ENCODE data around the gene URB1.

The URB1 gene

GRCh38 chr21:32329776-32330175, 63.0 kb downstream of the URB1 start:
- H3K4me3 ChIP-seq (ENCODE audit: low read depth, low read length): no peak overlapping the region
- DNase-seq (ENCODE audit: low read depth): no peak
- no peak for TF ChIP-seq CTCF (IDR thresholded peaks at IDR 0.05; ENCODE audit: low read depth, low read length)
- TF ChIP-seq, protein P1, sequence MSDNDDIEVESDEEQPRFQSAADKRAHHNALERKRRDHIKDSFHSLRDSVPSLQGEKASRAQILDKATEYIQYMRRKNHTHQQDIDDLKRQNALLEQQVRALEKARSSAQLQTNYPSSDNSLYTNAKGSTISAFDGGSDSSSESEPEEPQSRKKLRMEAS (IDR thresholded peaks at IDR 0.05; ENCODE audit: low read depth, low read length): no peak
- TF ChIP-seq POLR2A (IDR thresholded peaks at IDR 0.05; ENCODE audit: extremely low read depth, insufficient read length): no peak
- no peak for TF ChIP-seq MYC (IDR thresholded peaks at IDR 0.05; ENCODE audit: low read depth, low read length)

DNA sequence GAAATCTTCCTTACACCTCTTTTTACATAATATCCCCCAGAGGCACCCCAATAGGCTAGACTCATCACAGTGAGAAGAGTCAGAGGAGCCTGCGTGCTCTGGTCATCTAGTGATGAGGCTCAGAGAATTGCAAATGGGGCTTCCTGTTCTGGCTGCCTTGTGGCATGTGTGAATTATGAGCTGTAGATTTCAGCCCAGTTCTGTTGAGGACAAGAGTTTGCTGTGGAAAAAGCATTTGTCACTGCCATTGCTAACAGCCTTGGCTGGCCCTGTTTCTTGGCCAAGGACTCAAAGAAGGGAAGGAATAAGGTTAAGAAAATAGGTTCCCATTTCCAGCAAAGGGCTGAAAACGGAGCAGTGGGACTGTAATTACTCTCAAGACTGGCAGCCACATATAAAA, 63.5 kb downstream of the URB1 start:
- no peak for DNase-seq (ENCODE audit: low read depth)
- no peak overlapping the region for H3K4me3 ChIP-seq (ENCODE audit: low read depth, low read length)
- TF ChIP-seq POLR2A (IDR thresholded peaks at IDR 0.05; ENCODE audit: extremely low read depth, insufficient read length): no peak
- no peak for TF ChIP-seq MYC (IDR thresholded peaks at IDR 0.05; ENCODE audit: low read depth, low read length)
- TF ChIP-seq, protein P1 (IDR thresholded peaks at IDR 0.05; ENCODE audit: low read depth, low read length): no peak
- TF ChIP-seq CTCF (IDR thresholded peaks at IDR 0.05; ENCODE audit: low read depth, low read length): no peak

GRCh38 chr21:32328595-32328994, 64.2 kb downstream of the URB1 start:
- H3K4me3 ChIP-seq (ENCODE audit: low read depth, low read length): no peak overlapping the region
- TF ChIP-seq MYC (IDR thresholded peaks at IDR 0.05; ENCODE audit: low read depth, low read length) (no peak), POLR2A (IDR thresholded peaks at IDR 0.05; ENCODE audit: extremely low read depth, insufficient read length) (no peak), CTCF (IDR thresholded peaks at IDR 0.05; ENCODE audit: low read depth, low read length) (no peak)
- TF ChIP-seq, protein P1 (IDR thresholded peaks at IDR 0.05; ENCODE audit: low read depth, low read length): no peak
- no peak for DNase-seq (ENCODE audit: low read depth)

DNA sequence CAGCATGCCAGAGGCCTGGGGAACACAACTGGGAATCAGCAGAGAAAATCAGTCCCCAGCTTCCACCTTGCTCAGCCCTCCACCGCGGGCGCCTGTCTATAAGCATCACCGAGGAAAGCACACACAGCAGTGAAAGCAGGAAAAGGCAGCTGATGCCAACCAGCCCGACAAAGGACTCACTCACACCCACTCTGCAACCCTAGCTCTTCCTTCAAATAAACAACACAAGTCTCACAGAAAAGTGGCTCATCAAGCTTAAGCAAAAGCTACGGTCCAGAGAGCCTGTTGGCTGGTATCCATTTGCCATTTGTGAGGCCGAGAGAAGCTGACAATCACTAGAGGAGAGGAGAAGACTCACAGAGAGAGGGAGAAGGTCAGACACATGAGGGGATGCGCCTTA, 67.1 kb downstream of the URB1 start:
- no peak for TF ChIP-seq POLR2A (IDR thresholded peaks at IDR 0.05; ENCODE audit: extremely low read depth, insufficient read length)
- H3K4me3 ChIP-seq (ENCODE audit: low read depth, low read length): no peak overlapping the region
- DNase-seq (ENCODE audit: low read depth): no peak

- DNase-seq (ENCODE audit: low read depth): no peak
- H3K4me3 ChIP-seq (ENCODE audit: low read depth, low read length): no peak overlapping the region
- TF ChIP-seq MYC (IDR thresholded peaks at IDR 0.05; ENCODE audit: low read depth, low read length) (no peak), POLR2A (IDR thresholded peaks at IDR 0.05; ENCODE audit: extremely low read depth, insufficient read length) (no peak), CTCF (IDR thresholded peaks at IDR 0.05; ENCODE audit: low read depth, low read length) (no peak)
- TF ChIP-seq, protein P1 (IDR thresholded peaks at IDR 0.05; ENCODE audit: low read depth, low read length): no peak
Observed at GRCh38 chr21:32322676-32323075, 70.1 kb downstream of the URB1 start.

DNA sequence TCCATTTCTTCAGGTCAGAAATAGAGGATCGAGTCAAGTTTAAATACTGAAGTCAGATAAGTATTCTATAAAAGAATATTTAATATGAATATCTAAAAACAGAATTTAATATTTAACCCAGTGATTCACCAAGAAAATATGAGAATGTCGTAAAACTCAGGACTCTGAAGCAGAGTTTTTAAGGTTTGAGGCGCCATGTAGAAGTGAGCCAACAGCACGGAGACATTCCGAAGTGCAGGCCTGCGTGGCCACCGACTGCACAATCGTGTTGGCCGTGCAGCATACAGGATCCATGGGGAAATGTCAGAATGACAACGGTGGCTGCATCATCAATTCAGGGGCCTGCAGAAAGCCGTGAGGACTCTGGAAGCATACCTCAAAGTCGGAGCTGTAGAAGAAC, 70.7 kb downstream of the URB1 start:
- DNase-seq (ENCODE audit: low read depth): no peak
- no peak overlapping the region for H3K4me3 ChIP-seq (ENCODE audit: low read depth, low read length)
- TF ChIP-seq, protein P1 (IDR thresholded peaks at IDR 0.05; ENCODE audit: low read depth, low read length): no peak
- TF ChIP-seq POLR2A (IDR thresholded peaks at IDR 0.05; ENCODE audit: extremely low read depth, insufficient read length) (no peak), MYC (IDR thresholded peaks at IDR 0.05; ENCODE audit: low read depth, low read length) (no peak), CTCF (IDR thresholded peaks at IDR 0.05; ENCODE audit: low read depth, low read length) (no peak)

Measured in NB4 (cell line).